ENCODE data around the gene TACC2.
A peak's percentile ranks its signal among the peaks of the same experiment; 100 is the strongest.
"Not testable (repeated sequence)": the region's sequence is repeated elsewhere in the genome, so short reads cannot be mapped to it uniquely, and the experiment has no call there.

The TACC2 gene

DNA sequence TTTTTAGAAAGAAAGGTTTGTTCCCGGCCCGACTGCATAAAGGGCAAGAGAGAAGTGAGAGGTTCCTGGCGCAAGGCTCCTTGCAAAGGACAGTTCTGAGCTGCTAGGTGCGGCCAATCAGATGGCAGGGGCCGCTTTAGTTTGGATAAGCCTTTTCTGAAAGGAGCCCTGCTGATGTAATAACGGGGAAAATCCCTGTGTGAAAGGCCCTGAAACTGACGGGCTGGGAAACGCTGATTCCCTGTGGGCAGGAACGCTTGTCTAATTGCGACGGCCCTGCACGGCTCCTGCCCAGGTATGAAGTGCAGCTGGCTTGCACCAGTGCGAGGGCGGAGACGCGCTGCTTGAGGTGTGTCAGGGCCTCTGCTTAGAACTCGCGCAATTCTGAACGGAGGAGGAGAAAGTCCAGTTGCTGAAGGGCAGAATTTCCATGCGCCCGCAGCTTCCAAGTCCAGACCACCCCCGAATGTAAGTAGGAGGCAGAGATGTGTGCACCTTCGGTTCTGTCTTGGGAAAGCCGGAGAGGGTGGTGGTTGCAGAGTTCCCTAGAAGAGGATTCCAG lies 30.5 kb downstream of the TACC2 start:
- no peak for TF ChIP-seq ZFX (IDR thresholded peaks at IDR 0.05)
- TF ChIP-seq, protein P1, sequence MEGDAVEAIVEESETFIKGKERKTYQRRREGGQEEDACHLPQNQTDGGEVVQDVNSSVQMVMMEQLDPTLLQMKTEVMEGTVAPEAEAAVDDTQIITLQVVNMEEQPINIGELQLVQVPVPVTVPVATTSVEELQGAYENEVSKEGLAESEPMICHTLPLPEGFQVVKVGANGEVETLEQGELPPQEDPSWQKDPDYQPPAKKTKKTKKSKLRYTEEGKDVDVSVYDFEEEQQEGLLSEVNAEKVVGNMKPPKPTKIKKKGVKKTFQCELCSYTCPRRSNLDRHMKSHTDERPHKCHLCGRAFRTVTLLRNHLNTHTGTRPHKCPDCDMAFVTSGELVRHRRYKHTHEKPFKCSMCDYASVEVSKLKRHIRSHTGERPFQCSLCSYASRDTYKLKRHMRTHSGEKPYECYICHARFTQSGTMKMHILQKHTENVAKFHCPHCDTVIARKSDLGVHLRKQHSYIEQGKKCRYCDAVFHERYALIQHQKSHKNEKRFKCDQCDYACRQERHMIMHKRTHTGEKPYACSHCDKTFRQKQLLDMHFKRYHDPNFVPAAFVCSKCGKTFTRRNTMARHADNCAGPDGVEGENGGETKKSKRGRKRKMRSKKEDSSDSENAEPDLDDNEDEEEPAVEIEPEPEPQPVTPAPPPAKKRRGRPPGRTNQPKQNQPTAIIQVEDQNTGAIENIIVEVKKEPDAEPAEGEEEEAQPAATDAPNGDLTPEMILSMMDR (conservative IDR thresholded peaks at IDR 0.05): no peak
- H3K27ac ChIP-seq: peak overlapping the region; percentile 63

DNA sequence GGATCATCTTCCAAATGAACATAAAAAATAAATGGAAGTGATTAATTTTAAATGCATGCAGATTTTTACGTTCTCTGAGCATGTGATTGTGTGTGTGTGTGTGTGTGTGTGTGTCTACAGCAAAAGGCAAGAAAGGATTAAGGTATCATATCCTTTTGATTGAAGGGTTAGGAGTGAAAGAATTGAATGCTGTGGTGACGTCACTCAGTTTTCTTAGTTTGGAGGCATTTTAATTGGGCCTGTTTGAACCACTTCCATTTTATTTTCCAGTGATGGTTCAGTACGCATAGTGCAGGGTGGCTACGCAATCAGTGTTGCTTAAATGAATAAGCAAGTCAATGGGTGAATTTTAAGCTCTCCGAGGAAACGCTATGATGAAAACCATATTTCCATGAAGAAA lies 31.3 kb downstream of the TACC2 start:
- TF ChIP-seq, protein P1 (conservative IDR thresholded peaks at IDR 0.05): no peak
- no peak for TF ChIP-seq ZFX (IDR thresholded peaks at IDR 0.05)
- H3K27ac ChIP-seq: no peak overlapping the region; the same call in 1 of the 2 replicates

DNA sequence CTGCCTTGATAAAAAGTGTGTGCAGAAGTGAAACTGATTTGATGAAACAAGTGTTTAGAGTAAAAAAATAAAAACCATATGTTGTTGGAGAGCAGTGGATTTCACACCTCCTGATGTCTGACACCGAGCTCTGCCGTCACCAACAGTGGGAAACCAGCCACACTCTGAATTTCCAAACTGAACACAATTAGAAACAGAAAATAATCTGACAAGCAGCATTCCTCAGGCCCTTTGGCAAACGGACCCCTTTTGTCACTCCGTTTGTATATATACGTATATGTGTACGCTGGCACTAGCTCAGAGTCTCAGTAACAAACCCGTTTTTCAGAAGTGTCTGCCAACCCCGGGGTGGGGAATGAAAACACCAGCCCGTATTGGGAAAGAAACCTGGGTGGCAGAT lies 32.4 kb downstream of the TACC2 start:
- TF ChIP-seq ZFX (IDR thresholded peaks at IDR 0.05): no peak
- TF ChIP-seq, protein P1 (conservative IDR thresholded peaks at IDR 0.05): no peak
- peak overlapping the region; percentile 26 for H3K27ac ChIP-seq

DNA sequence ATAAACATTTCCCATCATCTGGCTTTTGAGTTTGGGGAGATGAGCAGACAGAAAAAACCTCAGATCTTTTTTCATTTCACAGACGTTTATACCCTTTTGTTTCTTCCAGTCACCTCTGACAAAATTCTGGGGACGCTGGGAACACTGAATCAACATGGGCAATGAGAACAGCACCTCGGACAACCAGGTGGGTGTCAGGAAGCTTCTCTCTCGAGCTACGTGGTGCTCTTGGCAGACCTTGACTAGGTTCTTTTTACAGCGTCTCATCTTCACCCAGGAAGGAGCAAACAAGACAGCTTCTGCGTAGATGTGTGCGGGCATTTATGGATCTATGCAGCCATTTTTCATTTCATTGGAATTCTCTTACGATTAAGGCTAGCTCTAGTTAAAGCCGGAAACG lies 32.9 kb downstream of the TACC2 start:
- peak overlapping the region; percentile 26; the same call in 1 of the 2 replicates for H3K27ac ChIP-seq
- TF ChIP-seq ZFX (IDR thresholded peaks at IDR 0.05): no peak
- TF ChIP-seq, protein P1 (conservative IDR thresholded peaks at IDR 0.05): no peak

DNA sequence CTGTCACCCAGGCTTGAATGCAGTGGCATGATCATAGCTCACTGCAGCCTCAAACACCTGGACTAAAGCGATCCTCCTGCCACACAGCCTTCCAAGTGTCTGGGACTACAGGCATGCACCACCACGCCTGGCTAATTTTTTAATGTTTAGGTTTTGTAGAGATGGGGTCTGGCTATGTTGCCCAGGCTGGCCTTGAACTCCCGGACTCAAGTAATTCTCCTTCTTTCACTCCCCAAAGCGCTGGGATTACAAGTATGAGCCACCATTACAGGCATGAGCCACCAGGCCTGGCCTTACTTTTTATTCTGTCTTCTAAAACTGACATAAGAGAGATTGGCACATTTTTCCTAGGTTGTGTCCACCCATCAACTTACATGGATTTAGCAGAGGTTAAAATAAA lies 33.3 kb downstream of the TACC2 start:
- 0 out of 2 replicates have a peak overlapping the region, but pooled peaks have one; percentile 26 for H3K27ac ChIP-seq
- TF ChIP-seq ZFX (IDR thresholded peaks at IDR 0.05): no peak
- TF ChIP-seq, protein P1 (conservative IDR thresholded peaks at IDR 0.05): no peak

DNA sequence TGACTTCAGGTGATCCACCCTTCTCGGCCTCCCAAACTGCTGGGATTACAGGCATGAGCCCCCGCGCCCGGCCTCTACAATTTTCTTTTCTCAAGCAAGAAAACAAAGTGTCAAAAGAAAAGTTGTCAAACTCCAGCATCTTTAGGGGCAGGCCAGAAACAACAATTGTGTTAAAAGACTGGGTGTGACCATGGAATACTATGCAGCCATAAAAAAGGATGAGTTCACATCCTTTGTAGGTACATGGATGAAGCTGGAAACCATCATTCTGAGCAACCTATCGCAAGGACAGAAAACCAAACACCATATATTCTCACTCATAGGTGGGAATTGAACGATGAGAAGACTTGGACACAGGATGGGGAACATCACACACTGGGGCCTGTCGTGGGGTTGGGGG lies 34.3 kb downstream of the TACC2 start:
- H3K27ac ChIP-seq: not testable (repeated sequence)

DNA sequence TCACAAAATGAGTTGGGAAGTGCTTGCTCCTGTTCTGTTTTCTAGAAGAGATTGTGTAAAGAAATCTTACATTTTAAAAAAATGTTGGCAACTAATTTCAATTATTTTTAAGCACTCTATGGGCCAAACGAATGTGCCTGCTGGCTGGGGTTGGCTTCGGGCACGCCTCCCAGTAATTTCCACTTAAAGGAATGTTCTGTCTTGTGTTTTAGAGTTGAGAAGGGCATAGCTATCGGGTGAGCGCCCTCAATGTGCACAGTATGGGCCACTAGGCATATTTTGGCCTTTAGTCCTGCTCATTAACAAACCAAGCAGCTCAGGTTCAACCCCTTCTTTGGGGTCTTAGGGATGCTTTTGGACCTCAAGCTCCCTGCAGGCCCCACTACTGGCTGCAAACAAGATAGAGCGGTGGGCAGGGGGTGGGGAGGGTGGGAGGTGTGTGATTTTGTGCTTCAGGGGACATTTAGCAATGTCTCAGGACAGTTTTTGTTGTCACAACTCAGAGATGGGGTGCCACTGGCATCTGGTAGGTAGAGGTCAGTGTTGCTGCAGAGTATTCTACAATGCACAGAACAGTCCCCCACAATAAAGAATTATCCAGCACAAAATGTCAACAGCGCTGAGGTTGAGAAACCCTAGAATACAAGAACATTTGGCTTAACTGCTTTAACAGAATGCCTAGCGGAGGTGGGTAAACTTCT lies 40.7 kb downstream of the TACC2 start:
- no peak overlapping the region for H3K27ac ChIP-seq
- TF ChIP-seq ZFX (IDR thresholded peaks at IDR 0.05): no peak
- TF ChIP-seq, protein P1 (conservative IDR thresholded peaks at IDR 0.05): no peak

DNA sequence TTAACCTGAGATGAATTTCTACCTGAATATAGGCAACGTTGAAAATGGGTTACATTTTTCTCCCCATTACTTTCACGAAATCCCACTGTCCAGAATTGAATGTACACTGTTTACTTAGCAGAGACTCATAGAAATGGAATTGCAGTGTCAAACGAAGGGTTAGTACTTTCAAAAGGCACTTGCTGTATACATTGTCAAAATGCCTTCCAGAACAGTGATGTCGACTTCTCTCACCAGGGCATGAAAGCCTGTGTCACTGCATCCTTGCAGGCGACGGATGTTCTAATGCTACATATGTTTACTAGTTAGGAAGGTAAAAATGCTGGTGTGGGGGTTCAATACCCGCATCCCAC lies 41.2 kb downstream of the TACC2 start:
- TF ChIP-seq, protein P1 (conservative IDR thresholded peaks at IDR 0.05): no peak
- no peak for TF ChIP-seq ZFX (IDR thresholded peaks at IDR 0.05)
- no peak overlapping the region for H3K27ac ChIP-seq
